ENCODE measurements around the gene CBLC. TPM values are rescaled to one million over a fixed set of nuclear protein-coding genes. Genes with fewer than 3 reads are reported as not detected.
"Not testable (repeated sequence)": the region's sequence is repeated elsewhere in the genome, so short reads cannot be mapped to it uniquely, and the experiment has no call there.

Gene CBLC
- total RNA-seq, 1 donor from 2014 or later, result not detected

GRCh38 chr19:44817725-44818465, 40.2 kb downstream of the CBLC start:
- no peak for DNase-seq (ENCODE audit: extremely low read depth, low read depth, low spot score)

- DNase-seq (ENCODE audit: extremely low read depth, low read depth, low spot score), result no peak
Measured at GRCh38 chr19:44818466-44819031, 40.9 kb downstream of the CBLC start.

- DNase-seq (ENCODE audit: extremely low read depth, low read depth, low spot score), result no peak
Measured at GRCh38 chr19:44819246-44819832, 41.6 kb downstream of the CBLC start.

- DNase-seq (ENCODE audit: extremely low read depth, low read depth, low spot score), result no peak
Measured at GRCh38 chr19:44820648-44821609, 43.2 kb downstream of the CBLC start.

GRCh38 chr19:44822177-44822576, 44.5 kb downstream of the CBLC start:
- DNase-seq (ENCODE audit: extremely low read depth, low read depth, low spot score), result no peak

- DNase-seq (ENCODE audit: extremely low read depth, low read depth, low spot score), result no peak
Measured at GRCh38 chr19:44822670-44823372, 45.1 kb downstream of the CBLC start.

- no peak for DNase-seq (ENCODE audit: extremely low read depth, low read depth, low spot score)
Measured at GRCh38 chr19:44823373-44823698, 45.6 kb downstream of the CBLC start.

- DNase-seq (ENCODE audit: extremely low read depth, low read depth, low spot score), result no peak
Measured at GRCh38 chr19:44824761-44825160, 47.1 kb downstream of the CBLC start.

GRCh38 chr19:44832875-44833274, 55.2 kb downstream of the CBLC start:
- not testable (repeated sequence) for DNase-seq (ENCODE audit: extremely low read depth, low read depth, low spot score)

GRCh38 chr19:44834399-44834798, 56.7 kb downstream of the CBLC start:
- not testable (repeated sequence) for DNase-seq (ENCODE audit: extremely low read depth, low read depth, low spot score)

- DNase-seq (ENCODE audit: extremely low read depth, low read depth, low spot score), result no peak
Measured at GRCh38 chr19:44839276-44839675, 61.6 kb downstream of the CBLC start.

GRCh38 chr19:44840811-44841210, 63.1 kb downstream of the CBLC start:
- DNase-seq (ENCODE audit: extremely low read depth, low read depth, low spot score), result no peak

GRCh38 chr19:44841231-44841630, 63.5 kb downstream of the CBLC start:
- no peak for DNase-seq (ENCODE audit: extremely low read depth, low read depth, low spot score)

GRCh38 chr19:44845286-44845611, 67.6 kb downstream of the CBLC start:
- DNase-seq (ENCODE audit: extremely low read depth, low read depth, low spot score), result no peak

- DNase-seq (ENCODE audit: extremely low read depth, low read depth, low spot score), result peak; percentile 95
Measured at GRCh38 chr19:44845612-44846454, 68.1 kb downstream of the CBLC start, which contains the start of gene NECTIN2. Gene NECTIN2, plus strand, starts transcription at chr19:44846297. Its CDS starts 229 bp downstream, at chr19:44846526.

- no peak for DNase-seq (ENCODE audit: extremely low read depth, low read depth, low spot score)
Measured at GRCh38 chr19:44846455-44847143, 68.9 kb downstream of the CBLC start.

GRCh38 chr19:44847144-44848035, 69.7 kb downstream of the CBLC start:
- no peak for DNase-seq (ENCODE audit: extremely low read depth, low read depth, low spot score)

Data from glomerular endothelial cell (primary cell).